Activated CD4-positive, alpha-beta T cell treated with anti-CD3 and anti-CD28 coated beads, Interleukin-2, amount 50 U/mL, for 16 hours (primary cell): ENCODE data around the gene PRKAG3.

Experiments used
- DNase-seq: peaks from one replicate; pipeline ENCODE4 v3.0.0-alpha.2; 2020

Gene PRKAG3

DNA sequence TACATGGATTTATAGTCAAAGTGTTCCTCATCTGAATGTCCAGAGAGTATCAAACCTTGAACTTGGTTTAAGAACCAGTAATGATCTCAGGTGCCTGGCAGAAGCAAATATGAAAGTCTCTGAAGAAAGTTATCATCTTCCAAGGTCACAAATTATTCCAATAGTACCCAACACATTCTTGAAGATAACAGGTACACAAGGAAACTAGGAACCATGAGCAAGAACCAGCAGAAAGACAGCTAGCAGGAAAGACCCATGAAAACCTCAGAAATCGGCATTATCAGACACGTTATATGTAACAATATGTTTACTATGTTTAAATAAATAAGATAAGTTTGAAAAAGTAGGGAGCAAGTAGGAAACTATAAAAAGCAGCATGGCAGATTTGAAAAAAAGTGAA is 5.9 kb upstream of the PRKAG3 start:
- DNase-seq = no peak

DNA sequence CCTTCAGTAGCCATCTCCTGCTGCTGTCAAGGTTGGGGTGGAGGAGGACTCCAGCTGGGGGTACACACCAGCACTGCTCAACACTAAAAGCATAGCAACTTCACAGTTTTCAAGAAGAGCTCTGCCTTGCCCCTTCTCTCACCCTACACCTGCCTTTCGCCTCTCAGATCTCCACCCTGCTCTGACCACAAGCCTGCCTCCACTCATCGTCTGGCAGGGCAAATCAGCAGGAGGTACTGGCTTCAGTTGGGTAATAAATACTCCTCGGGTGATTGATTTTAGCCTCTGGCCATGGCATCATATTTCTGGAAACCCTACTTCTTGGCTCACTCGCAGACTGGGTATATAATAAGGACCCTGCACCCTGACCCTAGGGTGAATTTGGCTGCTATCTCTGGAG is 3.1 kb upstream of the PRKAG3 start:
- DNase-seq = no peak

DNA sequence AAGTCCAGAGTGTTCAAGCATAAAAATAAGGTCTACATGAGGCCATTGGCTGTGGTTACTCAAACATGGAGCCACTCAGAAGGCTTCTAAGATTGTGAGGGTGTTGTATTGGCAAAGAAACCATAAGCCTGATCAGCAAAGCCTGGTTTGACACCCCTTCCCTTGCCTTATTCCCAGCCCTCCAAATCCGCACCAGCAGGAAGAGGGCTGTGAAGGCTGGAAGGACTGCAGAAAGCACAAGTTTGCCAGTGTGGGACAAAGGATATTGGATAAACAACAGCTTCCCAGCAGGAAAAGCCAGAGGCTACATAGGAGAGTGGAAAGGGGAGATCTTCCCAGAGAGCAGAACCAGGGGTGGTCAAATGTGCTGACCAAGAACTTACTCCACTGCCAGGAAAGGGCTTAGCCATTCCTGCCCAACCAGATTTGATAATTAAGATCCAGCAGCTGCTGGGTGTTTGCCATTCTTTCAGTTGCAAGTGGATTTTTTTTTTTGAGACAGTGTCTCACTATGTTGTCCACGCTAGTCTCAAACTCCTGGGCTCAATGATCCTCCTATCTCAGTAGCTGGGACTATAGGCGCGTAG is 1.5 kb upstream of the PRKAG3 start:
- no peak for DNase-seq

DNA sequence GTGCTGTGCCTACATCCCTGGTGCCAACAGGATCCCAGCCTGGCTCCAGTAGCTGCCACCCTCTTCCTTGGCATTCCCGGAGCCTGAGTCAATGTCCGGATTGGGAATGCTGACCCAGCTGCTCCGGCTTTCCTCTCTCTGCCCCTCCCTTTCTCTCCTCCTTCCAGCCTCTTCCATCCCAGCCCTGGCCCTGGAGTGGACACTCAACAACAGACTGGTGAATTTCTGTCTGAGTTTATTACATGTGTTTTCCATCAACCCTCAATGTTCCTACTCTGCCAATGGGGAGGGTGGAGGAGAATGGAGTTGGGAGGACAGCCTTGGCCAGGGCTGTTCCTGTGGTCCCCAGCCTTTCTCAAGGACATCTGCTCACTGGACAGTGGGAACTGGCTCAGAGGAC is 917 bp upstream of the PRKAG3 start:
- no peak for DNase-seq

DNA sequence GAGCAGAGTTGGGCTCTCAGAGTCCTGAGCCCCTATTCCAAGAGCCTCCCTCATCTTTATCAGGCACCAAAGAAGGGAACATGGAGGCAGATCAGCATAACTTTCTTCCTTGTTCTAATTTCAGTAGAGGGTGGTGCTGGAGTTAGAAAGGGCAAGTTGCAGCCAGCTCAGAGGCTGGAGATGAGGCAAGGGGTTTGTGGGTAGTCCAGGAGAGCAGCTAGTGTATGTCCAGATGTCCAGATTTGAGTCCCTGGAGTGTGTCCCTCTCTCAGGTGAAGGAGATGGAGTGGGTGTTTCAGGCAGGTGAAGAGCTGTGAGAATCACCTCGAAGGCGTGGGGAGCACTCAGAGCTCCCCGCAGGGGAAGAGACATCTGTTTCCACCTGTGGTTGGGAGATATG is 478 bp upstream of the PRKAG3 start:
- DNase-seq = no peak

DNA sequence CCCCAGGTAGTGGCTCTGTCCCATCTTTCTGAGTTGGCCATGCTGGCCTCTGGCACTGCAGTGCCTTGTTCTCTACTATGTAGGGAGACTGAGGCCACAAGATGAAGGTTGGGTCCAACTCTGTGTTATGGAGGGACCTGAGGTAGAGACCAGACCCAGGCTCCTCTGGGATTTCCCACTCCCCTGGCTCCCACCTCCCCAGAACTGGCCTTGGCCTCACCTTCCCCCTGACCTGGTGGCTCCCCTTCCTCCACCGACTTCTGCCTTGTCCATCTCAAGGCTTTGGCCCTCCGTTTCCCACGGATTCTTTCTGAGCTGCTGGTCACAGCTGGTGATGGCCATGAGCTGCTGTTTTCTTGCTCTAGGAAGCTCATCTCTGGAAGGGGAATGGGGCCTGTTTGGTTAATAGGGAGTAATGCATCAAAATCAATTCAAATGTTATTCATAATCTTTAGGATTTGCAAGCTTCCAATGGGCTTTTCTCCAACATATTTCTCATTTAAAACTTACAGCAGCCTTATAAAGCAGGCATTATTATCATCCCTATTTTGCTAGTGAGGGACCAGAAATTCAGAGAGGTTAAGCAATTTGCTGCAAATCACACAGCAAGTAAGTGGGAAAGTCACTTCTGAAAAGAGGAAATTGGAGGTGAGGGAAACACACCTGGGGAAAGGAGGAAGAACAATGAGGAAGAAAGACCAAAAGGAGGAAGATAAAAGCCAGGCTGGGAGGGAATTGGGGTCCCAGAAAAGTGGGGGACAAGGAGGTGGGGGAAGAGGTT is 887 bp downstream of the PRKAG3 start:
- no peak for DNase-seq

DNA sequence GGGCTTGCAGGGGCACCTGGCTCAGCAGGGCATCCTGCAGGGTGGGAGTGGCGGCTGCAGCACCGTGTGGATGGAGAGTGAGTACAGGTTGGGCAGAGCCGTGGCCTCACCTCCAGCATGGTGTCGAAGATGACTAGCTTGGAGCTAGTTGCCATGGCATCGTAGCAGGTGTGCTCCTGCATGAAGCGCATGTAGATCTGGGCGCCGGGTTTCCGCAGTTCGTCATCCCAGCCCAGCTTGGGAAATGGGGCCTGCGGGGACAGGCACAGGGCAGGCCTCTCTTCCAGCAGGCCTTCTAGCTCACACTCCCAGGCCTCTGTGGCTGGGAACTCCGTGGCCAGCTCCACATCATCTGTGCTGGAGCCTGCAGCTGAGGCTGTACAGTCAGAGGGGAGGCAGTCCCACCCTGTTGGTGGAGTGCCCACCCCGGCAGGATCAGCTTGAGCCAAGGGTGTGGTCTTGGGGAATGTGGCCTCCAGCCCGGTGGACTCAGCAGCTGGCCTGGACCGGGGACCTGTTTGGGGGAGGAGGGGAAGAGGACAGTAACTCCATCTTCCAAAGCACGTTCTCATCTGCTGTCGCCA is 1.6 kb downstream of the PRKAG3 start:
- peak; percentile 1 for DNase-seq

DNA sequence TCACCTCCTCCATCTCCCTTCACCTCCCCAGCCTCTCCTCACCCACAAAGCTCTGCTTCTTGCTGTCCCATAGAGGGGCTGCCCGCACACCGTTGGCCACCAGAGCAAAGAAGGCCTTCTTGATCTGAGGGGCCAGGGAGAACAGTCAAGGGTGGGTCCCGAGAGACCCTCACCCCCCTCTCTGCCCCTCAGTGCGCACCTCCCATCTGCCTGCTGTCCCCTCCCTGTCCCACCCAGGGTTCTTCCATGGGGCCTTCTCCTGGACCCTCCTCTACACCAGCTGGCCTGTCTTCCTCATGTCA is 3.2 kb downstream of the PRKAG3 start:
- no peak for DNase-seq

DNA sequence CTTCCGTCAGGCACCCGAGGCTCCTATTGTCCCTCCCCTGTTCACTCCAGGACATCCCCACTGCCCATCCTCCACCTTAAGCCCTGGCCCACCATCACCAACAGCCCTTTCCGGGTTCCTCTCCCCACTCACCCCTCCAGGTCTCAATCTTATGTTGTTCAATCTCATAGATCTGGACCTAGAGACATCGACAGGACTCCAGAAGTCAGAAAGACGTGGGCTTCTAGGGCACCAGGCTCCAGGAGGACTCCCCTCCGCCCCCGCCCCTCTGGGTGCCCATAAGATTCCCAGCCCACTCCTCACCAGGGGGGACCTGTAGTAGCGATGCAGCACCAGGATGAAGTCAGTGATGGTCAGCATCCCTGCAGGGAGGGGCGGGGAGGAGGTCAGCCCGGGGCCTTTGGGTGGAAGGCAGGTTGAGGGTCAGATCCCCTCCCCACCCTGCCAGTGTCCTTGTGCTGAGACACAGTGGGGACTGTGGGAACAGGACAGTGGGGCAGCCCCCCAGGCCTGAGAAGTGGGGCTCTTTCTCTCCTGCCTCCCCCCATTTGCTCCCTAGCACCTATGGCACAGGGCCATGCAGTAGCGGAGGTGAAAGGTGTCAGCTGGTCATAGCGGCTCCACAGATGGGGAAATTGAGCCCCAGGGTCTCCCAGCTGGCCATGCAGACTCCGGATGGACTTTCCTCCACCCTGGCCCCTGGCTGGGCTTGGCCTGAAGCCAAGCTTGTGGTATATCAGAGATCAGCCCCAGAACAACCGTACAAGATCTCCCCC is 3.7 kb downstream of the PRKAG3 start:
- DNase-seq = no peak

DNA sequence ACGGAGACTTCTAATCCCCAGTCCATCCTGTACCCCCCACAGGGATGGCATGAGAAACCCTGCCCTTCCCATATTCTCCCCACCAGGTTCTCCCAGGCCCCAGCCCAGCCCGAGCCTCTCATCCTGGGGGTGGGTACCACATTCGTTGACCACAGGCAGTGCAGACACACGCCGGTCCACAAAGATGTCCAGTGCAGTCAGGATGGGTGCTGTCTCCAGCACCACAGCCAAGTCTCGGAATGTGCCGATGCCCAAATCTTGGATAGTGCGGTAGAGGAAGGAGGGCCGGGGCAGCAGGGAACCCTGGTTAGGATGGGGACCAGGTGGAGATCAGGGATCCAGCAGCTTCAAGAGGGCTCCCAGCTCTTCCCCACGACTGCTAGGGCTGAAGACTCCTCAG is 4.8 kb downstream of the PRKAG3 start:
- no peak for DNase-seq

DNA sequence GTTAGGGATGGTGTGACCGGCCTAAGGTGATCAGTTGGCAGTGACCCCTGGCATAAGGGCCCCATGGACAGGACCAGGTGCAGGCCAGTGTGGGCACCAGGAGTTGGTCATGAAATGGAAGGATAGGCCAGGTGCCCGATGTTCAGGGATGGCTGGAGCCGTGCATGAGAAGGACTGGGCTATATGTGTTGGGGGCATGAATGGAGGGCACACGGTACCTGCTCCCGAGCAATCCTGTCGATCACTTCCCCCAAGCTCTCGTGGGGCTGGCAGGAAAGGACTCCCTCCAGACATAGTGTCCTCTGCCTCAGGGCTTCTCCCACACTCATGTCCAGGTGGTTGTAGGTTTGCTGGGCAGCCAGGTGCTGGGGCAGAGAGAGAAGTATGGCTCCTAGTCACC is 7.6 kb downstream of the PRKAG3 start:
- no peak for DNase-seq

DNA sequence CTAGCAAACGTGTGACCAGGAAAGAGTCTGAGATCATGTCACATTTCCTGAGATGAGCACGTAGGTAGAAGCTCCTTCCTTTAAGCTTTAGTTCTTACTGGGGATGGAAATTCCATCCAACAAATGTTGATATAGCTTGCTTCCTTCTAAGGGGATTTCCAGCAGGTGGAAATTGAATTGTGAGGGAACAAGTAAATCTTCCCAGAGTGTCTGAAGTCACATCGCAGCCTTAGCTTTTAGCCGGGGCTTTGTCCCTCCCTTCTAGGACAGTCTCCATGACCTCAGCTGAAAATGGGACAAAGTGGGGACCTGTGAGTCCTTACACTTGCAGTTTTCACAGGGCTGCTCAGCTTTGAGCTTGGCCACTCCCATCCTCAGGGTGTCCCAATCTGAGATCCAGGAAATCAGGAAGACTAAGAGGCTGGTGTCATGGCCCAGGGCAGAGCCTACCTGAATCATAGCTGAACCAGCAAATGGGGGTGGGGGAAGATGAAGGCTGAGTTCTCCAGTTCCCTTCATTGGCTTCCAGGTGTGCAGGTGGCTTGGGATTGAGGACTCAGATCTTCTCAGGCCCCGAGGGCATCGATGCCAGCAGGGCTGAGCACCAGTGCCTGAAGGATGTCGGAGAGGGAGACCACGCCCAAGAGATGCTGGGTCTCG is 8.3 kb downstream of the PRKAG3 start:
- DNase-seq = no peak

DNA sequence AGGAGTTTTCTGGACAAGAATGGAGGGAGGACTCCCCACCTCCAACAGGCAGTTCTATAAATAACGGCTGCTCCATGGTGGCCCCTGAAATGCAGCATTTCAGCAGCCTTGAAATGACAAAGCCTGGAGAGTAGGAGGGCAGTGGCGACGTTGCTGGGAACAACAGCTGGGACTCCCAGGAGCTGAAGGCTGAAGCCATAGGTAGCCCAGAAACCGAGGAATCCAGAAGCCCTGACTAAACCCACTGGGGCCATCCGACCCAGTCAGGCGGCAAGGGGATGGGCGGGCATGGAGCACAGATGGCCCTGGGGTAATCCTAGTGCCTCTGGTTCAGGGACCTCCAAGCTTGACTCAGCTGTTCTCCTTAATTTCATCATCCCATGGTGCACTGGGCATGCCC is 9.0 kb downstream of the PRKAG3 start:
- DNase-seq = no peak

DNA sequence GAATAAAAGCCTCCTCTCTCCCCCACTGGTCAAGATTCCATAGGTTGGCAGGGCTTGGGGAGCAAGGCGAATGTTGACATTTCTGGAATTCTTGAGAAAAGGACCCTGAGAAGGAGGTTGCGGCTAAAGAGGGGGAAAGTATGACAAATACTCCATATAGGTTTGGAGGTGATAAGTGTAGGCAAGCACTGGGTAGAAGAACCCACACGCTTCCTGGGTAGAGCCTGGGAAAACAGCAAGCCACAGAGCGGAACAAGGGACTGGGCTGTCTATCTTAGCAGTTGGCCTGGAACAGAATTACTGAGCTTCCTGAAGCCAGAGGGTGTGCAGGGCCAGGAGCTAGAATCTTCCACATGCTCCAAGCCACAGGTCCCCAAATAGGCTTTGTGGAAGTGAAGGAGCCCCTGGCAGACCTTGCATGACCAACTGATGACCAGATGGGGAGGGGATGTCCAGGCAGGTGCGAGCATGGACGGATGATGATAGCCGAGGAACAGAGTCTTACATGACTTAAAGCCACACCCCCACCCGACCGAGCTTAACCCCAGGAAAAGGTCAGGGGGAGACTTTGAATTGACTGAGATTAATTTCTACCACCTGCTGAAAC is 9.9 kb downstream of the PRKAG3 start:
- DNase-seq = no peak

DNA sequence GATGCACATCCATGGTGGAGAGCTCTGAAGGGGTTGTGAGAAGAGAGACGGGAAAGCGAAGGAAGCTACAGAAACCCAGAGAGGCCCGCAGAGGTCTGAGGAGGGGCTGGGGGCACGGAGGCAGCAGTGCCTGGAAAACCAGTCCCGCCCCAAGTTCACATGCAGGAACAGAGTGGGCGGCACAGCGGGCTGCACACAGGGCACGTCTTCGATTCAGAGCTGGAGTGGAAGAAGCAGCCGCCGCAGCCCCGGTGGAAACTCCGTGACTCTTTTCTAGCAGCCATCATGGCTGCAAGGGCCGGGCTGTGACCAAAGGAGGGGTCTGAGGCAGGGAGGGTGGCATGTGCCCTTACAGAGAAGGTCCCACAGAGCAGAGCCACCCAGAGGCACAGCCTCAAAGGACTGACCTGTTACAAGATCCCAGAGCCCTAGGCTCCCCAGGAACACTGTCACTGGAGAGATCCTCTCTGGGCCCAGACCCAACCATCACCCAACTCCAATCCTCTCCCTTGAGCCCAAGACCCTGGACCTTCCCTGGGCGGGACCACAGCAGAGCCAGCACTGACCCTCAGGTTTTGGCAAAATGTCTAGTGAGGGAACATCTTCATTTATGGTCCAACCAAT is 10.7 kb downstream of the PRKAG3 start:
- no peak for DNase-seq

DNA sequence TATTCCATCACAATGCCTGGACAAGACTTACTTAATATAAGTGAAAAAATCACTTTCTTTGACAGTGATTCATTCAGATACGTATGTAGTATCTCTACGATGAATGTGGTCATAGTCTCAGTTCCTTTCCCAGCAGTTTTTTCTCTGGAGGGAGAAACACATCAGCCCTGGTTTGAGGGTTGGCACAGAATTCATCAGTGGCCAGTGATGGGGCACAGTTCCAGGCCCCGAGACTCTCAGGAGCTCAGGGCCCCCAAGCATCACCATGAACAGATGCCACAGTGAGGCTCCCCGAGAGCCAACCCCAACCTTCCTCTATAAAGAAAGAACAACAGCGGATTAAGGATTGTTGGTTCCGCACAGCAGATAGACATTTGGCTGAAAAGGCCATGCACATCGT is 12.5 kb downstream of the PRKAG3 start:
- no peak for DNase-seq

DNA sequence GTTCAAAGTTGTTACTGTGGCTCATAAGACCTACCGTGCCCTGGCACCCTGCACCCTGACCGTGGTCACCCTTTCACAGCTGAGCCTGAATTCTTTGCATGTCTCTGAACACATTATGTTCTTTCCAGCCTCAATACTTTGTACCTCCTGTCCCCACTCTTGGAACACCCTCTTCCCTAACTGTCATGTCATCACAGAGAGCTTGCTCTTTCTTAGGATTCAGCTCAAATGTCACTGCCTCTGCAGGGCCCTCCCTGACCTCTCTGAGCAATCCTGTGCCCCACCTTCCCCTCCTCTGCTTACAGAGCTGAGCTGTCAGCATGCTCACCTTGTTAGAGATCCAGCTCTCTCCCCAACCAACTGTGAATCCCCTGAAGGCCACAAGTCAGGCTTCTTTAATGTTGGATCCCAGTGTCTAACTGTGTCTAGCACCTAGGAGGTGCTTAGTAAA is 15.0 kb downstream of the PRKAG3 start:
- no peak for DNase-seq

DNA sequence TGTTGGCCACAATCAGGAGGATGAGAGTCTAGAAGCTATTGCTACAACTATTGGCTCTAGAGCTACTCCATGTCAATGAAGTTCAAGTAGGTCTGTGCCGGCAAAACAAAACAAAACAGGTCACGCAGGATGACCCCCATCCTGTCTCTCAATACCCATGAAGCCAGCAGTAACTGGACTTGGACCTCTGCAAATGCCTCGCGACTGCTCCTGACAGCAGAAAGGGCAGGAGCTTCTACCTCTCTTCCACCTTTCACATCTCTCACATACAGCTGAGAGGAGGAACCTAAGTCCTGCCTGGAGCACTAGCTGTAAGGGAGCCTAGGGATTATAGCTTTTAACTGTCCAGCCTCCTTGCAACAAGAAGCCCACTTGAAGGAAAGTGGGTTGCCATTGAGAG is 16.0 kb downstream of the PRKAG3 start:
- no peak for DNase-seq

DNA sequence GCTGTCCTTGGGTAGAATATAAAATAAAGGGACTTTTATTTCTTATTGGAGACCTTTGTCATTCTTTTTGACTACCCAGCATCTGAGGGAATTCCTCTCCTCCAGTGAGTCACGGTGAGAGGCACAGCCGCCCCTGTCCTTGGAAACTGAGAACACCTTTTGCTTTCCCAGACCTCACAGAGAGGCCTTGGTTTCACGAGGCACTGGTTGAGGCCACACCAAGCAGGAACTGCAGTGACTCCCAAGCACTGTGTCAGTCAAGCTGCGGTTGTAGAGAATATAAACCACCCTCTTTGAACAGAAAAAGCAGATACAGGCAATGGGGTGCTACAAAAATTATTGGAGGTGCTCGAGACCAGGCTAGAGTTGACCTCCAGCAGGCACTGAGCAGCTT is 16.4 kb downstream of the PRKAG3 start:
- no peak for DNase-seq

DNA sequence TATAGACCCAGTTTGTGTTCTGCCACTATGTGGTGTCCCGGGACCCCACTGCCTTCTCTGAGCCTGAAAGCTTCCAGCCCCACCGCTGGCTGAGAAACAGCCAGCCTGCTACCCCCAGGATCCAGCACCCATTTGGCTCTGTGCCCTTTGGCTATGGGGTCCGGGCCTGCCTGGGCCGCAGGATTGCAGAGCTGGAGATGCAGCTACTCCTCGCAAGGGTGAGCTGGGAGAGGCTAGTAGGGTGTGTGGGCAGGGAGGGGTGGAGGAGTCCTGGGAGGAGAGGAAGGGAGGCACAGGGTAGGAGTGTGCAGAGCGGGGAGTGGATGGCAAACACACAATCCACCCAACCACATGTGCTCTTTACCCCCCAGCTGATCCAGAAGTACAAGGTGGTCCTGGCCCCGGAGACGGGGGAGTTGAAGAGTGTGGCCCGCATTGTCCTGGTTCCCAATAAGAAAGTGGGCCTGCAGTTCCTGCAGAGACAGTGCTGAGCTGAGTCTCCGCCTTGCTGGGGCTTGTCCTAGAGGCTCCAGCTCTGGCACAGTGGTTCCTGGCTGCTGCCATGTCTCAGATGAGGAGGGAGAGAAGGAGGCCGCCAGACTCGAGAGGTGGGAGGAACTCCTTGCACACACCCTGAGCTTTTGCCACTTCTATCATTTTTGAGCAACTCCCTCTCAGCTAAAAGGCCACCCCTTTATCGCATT is 16.9 kb downstream of the PRKAG3 start:
- no peak for DNase-seq

DNA sequence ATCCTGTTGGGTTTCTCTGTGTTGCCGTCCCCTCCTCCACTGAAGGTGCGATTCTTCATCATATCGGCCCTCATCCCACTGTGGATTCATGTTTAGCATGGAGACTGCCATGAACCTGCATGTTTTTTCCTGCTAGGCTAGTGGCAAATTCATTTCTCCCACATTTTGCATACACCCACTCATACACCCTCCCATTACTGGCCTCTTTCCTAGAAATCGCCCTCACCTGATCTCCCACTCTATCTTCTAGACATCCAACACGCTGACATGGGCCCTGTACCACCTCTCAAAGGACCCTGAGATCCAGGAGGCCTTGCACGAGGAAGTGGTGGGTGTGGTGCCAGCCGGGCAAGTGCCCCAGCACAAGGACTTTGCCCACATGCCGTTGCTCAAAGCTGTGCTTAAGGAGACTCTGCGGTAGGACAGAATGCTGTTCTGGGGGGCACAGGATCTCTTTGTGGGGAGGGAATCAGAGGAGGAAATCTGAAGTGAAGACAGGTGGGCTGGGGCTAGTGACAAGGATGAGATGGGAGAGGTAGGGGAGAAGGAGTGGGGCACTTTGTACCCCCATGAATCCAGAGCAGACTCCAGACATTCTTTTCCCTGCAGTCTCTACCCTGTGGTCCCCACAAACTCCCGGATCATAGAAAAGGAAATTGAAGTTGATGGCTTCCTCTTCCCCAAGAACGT is 17.7 kb downstream of the PRKAG3 start:
- DNase-seq = no peak
